Loucy (cell line): ENCODE measurements around the gene TENT4A.

Source experiments
- H2AFZ ChIP-seq: fragments of 200-600 bp; sonication (generic); 2 replicates; pipeline ENCODE4 v1.6.0; 2016; ENCODE audit warnings: antibody characterized with exemption, mild to moderate bottlenecking, low read length, moderate library complexity
- H3F3A ChIP-seq: fragments of 200-600 bp; 2 replicates; pipeline ENCODE4 v1.6.0; 2016; ENCODE audit warnings: antibody characterized with exemption, low read depth, mild to moderate bottlenecking
- H3K27me3 ChIP-seq: fragments of 200-600 bp; sonication (generic); 2 replicates; pipeline ENCODE4 v1.6.1; 2014; ENCODE audit warnings: low read length, mild to moderate bottlenecking; ENCODE audit not compliant: insufficient read depth, poor library complexity, severe bottlenecking
- H3K36me3 ChIP-seq: fragments of 200-600 bp; sonication (generic); 2 replicates; pipeline ENCODE4 v1.6.1; 2016; ENCODE audit warnings: low read length; ENCODE audit not compliant: insufficient read depth
- H3K4me1 ChIP-seq: fragments of 200-600 bp; sonication (generic); 2 replicates; pipeline ENCODE4 v1.5.1; 2014; ENCODE audit warnings: low read length, mild to moderate bottlenecking; ENCODE audit not compliant: insufficient read depth, poor library complexity, severe bottlenecking
- H3K4me2 ChIP-seq: fragments of 200-600 bp; sonication (generic); 2 replicates; pipeline ENCODE4 v1.6.0; 2014; ENCODE audit warnings: antibody characterized with exemption, low read length, low read depth, mild to moderate bottlenecking; ENCODE audit not compliant: poor library complexity, severe bottlenecking
- H3K4me3 ChIP-seq: fragments of 200-600 bp; sonication (generic); 2 replicates; pipeline ENCODE4 v1.5.1; 2014; ENCODE audit warnings: low read length, mild to moderate bottlenecking, mixed read lengths; ENCODE audit not compliant: poor library complexity, severe bottlenecking
- H3K79me2 ChIP-seq: fragments of 200-600 bp; sonication (generic); 2 replicates; pipeline ENCODE4 v1.6.1; 2014; ENCODE audit warnings: low read length; ENCODE audit not compliant: insufficient read depth
- H3K9ac ChIP-seq: fragments of 200-600 bp; sonication (generic); 2 replicates; pipeline ENCODE4 v1.6.0; 2014; ENCODE audit warnings: mild to moderate bottlenecking, low read depth, low read length, moderate library complexity; ENCODE audit not compliant: poor library complexity, severe bottlenecking
- H3K9me2 ChIP-seq: fragments of 200-600 bp; sonication (generic); replicated peaks from 2 replicates; pipeline ENCODE4 v1.6.1; 2016; ENCODE audit warnings: low read depth, low read length, mixed read lengths
- H3K9me3 ChIP-seq: fragments of 200-600 bp; sonication (generic); 2 replicates; pipeline ENCODE4 v1.6.1; 2014; ENCODE audit warnings: mild to moderate bottlenecking, antibody characterized with exemption, low read length, low read depth; ENCODE audit not compliant: insufficient read depth
- H4K20me1 ChIP-seq: fragments of 200-600 bp; sonication (generic); 2 replicates; pipeline ENCODE4 v1.6.0; 2014; ENCODE audit warnings: antibody characterized with exemption, low read length, mild to moderate bottlenecking; ENCODE audit not compliant: insufficient read depth, poor library complexity, severe bottlenecking
- CTCF ChIP-seq: fragments of 200-600 bp; sonication (generic); conservative IDR thresholded peaks from 2 replicates; pipeline ENCODE4 v1.5.1; 2014; ENCODE audit warnings: mild to moderate bottlenecking, antibody characterized with exemption, low read length
- EZH2phosphoT487 ChIP-seq: fragments of 200-600 bp; IDR thresholded peaks from 2 replicates; pipeline ENCODE4 v1.6.1; 2018; ENCODE audit warnings: antibody characterized with exemption, mild to moderate bottlenecking, moderate library complexity, borderline replicate concordance

The TENT4A gene

GRCh38 chr5:6702633-6703032 lies 10.6 kb upstream of the TENT4A start:
- Histone ChIP-seq H3K36me3 (no peaks in the 10 kb centered on the region), H3K4me2 (no peak overlapping the region), H3K9me3 (no peaks in the 10 kb centered on the region), H4K20me1 (no peaks in the 10 kb centered on the region), H3K9me2 (no peaks in the 10 kb centered on the region), H3F3A (no peaks in the 10 kb centered on the region), H3K79me2 (no peaks in the 10 kb centered on the region), H3K27me3 (no peaks in the 10 kb centered on the region), H3K4me1 (peaks cover 2% of the 10 kb centered on the region), H2AFZ (no peak overlapping the region), H3K4me3 (no peak overlapping the region), H3K9ac (no peak overlapping the region)
- no peak for TF ChIP-seq CTCF
- TF ChIP-seq EZH2phosphoT487, result no peak

GRCh38 chr5:6703806-6704205 lies 9.4 kb upstream of the TENT4A start:
- H3K79me2 ChIP-seq, result no peaks in the 10 kb centered on the region
- H3F3A ChIP-seq, result no peaks in the 10 kb centered on the region
- no peak for TF ChIP-seq CTCF
- TF ChIP-seq EZH2phosphoT487, result no peak
- H3K9ac ChIP-seq, result no peak overlapping the region
- no peak overlapping the region for H2AFZ ChIP-seq
- H3K36me3 ChIP-seq, result no peaks in the 10 kb centered on the region
- H3K9me3 ChIP-seq, result no peaks in the 10 kb centered on the region
- H3K4me3 ChIP-seq, result no peak overlapping the region
- peaks cover 14% of the 10 kb centered on the region for H3K4me1 ChIP-seq
- no peaks in the 10 kb centered on the region for H3K27me3 ChIP-seq
- no peaks in the 10 kb centered on the region for H3K9me2 ChIP-seq
- H3K4me2 ChIP-seq, result no peak overlapping the region
- H4K20me1 ChIP-seq, result no peaks in the 10 kb centered on the region

- Histone ChIP-seq H3K36me3 (no peaks in the 10 kb centered on the region), H3K9me2 (no peaks in the 10 kb centered on the region), H3K4me3 (no peak overlapping the region), H3K27me3 (no peaks in the 10 kb centered on the region), H3K9ac (no peak overlapping the region), H3K79me2 (no peaks in the 10 kb centered on the region), H3K4me2 (no peak overlapping the region), H2AFZ (no peak overlapping the region), H4K20me1 (no peaks in the 10 kb centered on the region), H3K4me1 (peaks cover 20% of the 10 kb centered on the region), H3K9me3 (no peaks in the 10 kb centered on the region), H3F3A (no peaks in the 10 kb centered on the region)
- no peak for TF ChIP-seq EZH2phosphoT487
- no peak for TF ChIP-seq CTCF
These were observed 8.8 kb upstream of the TENT4A start for GRCh38 chr5:6704361-6704851.
